Prostate gland (tissue), 2 donors: ENCODE results near the gene ZNF44.
"Not testable (repeated sequence)": the region's sequence is repeated elsewhere in the genome, so short reads cannot be mapped to it uniquely, and the experiment has no call there.

ENCODE experiments used
- CTCF ChIP-seq, 4 experiments: fragments of 200-600 bp in 2 of 4; fragments of 450-650 bp in 2 of 4; sonication (generic) in 2 of 4; IDR thresholded peaks; 1 replicate in 3 of 4; 2 replicates in 1 of 4; pipeline ENCODE4 v1.5.1; 2016 to 2019; ENCODE audit warnings: antibody characterized with exemption in 4 of 4, mild to moderate bottlenecking in 2 of 4, moderate library complexity in 2 of 4
- POLR2A ChIP-seq: fragments of 450-650 bp; IDR thresholded peaks from one replicate; pipeline ENCODE4 v1.6.1; 2016; ENCODE audit warnings: antibody characterized with exemption, mild to moderate bottlenecking
- POLR2AphosphoS5 ChIP-seq: sonication (generic); formaldehyde crosslinking; IDR thresholded peaks from one replicate; pipeline ENCODE4 v1.6.1; 2017; ENCODE audit warnings: antibody characterized with exemption

GRCh38 chr19:12308891-12309290 lies 14.2 kb upstream of the ZNF44 start:
- TF ChIP-seq POLR2AphosphoS5; CTCF (IDR thresholded peaks at IDR 0.05); POLR2A: not testable (repeated sequence)
